Activated B cell treated with CpG ODN at 0.5 μM for 24 hours (primary cell): ENCODE measurements around the gene GALM. TPM values are rescaled to one million over a fixed set of nuclear protein-coding genes. Genes with fewer than 3 reads are reported as not detected.
"Not testable (repeated sequence)": the region's sequence is repeated elsewhere in the genome, so short reads cannot be mapped to it uniquely, and the experiment has no call there.

Experiments
- ATAC-seq: fragments of 200-7000 bp; cut with Tn5 transposase; one replicate; pipeline ENCODE4 v1.10.0; 2021; ENCODE audit warnings: low read depth, mild to moderate bottlenecking, moderate library complexity
- CTCF ChIA-PET: fragments of 350-600 bp; sonication (Branson Sonifier 250); formaldehyde crosslinking; loops from one replicate; lab custom pipeline; 2021; ENCODE audit warnings: antibody characterized with exemption; lab: Charles Lee
- POLR2A ChIA-PET: fragments of 350-600 bp; sonication (Branson Sonifier 250); formaldehyde crosslinking; loops from one replicate; lab custom pipeline; 2021; ENCODE audit warnings: antibody characterized with exemption; lab: Charles Lee
- DNase-seq: peaks from one replicate; pipeline ENCODE4 v3.0.0; 2022
- H3K27ac Mint-ChIP-seq: one replicate; pipeline ENCODE4 v1.8.0; 2020; ENCODE audit warnings: mixed read lengths
- H3K27me3 Mint-ChIP-seq: one replicate; pipeline ENCODE4 v1.8.0; 2021; ENCODE audit warnings: mixed read lengths
- H3K36me3 Mint-ChIP-seq: one replicate; pipeline ENCODE4 v1.8.0; 2021; ENCODE audit warnings: low read depth, mixed read lengths
- H3K4me1 Mint-ChIP-seq: one replicate; pipeline ENCODE4 v1.8.0; 2021; ENCODE audit warnings: mixed read lengths
- H3K4me3 Mint-ChIP-seq: one replicate; pipeline ENCODE4 v1.8.0; 2020; ENCODE audit warnings: mild to moderate bottlenecking, mixed read lengths
- H3K9me3 Mint-ChIP-seq: one replicate; pipeline ENCODE4 v1.8.0; 2020; ENCODE audit warnings: mixed read lengths
- intact Hi-C: fragments of 100-400 bp; cut with micrococcal nuclease; formaldehyde crosslinking; loops from one replicate; pipeline ENCODE4 v1.15.1; 2024
- total RNA-seq: library from RNA; stranded (reverse); gene quantifications from 2 replicates; pipeline ENCODE4 v1.2.3, GENCODE V29; 2022
- TF ChIP-seq, protein P1 (sequence below): fragments of 200-600 bp; IDR thresholded peaks from one replicate; pipeline ENCODE4 v1.8.0; 2022; ENCODE audit warnings: antibody characterized with exemption, mild to moderate bottlenecking

GALM gene
- total RNA-seq, 1 donor from 2014 or later: 5.4 TPM

DNA sequence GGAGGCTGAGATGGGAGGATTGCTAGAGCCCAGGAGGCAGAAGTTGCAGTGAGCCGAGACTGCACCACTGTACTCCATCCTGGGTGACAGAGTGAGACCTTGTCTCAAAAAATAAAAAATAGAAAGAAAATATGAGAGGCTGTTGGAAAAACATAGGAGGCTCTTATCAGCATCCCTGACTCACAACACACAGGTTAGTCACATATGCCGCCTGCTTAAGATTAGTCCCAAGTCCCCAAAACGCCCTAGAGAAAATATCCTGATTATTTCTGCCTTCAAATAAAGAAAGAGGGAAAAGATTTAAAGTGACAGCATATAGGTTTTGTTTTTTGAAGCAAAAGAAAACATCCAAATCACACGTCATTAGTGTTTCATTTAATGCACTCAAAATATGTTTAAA, 29.8 kb upstream of the GALM start:
- ChIA-PET CTCF (no interaction called here), POLR2A (no interaction called here)
- Mint-ChIP-seq H3K9me3 (no peaks in the 10 kb centered on the region), H3K4me3 (no peak overlapping the region), H3K27ac (no peak overlapping the region), H3K36me3 (no peaks in the 10 kb centered on the region), H3K4me1 (peaks cover 10% of the 10 kb centered on the region), H3K27me3 (peaks cover 9% of the 10 kb centered on the region)
- ATAC-seq (no peak), DNase-seq (no peak)
- TF ChIP-seq, protein P1, sequence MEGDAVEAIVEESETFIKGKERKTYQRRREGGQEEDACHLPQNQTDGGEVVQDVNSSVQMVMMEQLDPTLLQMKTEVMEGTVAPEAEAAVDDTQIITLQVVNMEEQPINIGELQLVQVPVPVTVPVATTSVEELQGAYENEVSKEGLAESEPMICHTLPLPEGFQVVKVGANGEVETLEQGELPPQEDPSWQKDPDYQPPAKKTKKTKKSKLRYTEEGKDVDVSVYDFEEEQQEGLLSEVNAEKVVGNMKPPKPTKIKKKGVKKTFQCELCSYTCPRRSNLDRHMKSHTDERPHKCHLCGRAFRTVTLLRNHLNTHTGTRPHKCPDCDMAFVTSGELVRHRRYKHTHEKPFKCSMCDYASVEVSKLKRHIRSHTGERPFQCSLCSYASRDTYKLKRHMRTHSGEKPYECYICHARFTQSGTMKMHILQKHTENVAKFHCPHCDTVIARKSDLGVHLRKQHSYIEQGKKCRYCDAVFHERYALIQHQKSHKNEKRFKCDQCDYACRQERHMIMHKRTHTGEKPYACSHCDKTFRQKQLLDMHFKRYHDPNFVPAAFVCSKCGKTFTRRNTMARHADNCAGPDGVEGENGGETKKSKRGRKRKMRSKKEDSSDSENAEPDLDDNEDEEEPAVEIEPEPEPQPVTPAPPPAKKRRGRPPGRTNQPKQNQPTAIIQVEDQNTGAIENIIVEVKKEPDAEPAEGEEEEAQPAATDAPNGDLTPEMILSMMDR: no peak
- intact Hi-C loops: no loop called here

DNA sequence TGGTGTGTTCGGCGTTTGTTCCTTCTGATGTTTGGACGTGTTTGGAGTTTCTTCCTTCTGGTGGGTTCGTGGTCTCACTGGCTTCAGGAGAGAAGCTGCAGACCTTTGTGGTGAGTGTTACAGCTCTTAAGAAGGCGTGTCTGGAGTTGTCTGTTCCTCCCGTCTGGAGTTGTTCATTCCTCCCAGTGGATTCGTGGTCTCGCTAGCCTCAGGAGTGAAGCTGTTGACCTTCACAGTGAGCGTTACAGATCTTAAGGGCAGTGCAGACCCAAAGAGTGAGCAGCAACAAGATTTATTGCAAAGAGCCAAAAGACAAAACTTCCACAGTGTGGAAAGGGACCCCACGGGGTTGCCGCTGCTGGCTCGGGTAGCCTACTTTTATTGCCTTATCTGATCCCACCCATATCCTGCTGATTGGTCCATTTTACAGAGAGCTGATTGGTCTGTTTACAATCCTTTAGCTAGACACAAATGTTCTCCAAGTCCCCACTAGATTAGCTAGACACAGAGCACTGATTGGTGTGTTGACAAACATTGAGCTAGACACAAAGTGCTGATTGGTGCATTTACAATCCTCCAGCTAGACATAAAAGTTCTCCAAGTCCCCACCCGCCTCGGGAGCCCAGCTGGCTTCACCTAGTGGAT, 23.4 kb upstream of the GALM start:
- H3K9me3 Mint-ChIP-seq, H3K27me3 Mint-ChIP-seq, ATAC-seq, H3K27ac Mint-ChIP-seq, H3K36me3 Mint-ChIP-seq, CTCF ChIA-PET, POLR2A ChIA-PET, DNase-seq, H3K4me3 Mint-ChIP-seq, intact Hi-C loops, H3K4me1 Mint-ChIP-seq: not testable (repeated sequence)

DNA sequence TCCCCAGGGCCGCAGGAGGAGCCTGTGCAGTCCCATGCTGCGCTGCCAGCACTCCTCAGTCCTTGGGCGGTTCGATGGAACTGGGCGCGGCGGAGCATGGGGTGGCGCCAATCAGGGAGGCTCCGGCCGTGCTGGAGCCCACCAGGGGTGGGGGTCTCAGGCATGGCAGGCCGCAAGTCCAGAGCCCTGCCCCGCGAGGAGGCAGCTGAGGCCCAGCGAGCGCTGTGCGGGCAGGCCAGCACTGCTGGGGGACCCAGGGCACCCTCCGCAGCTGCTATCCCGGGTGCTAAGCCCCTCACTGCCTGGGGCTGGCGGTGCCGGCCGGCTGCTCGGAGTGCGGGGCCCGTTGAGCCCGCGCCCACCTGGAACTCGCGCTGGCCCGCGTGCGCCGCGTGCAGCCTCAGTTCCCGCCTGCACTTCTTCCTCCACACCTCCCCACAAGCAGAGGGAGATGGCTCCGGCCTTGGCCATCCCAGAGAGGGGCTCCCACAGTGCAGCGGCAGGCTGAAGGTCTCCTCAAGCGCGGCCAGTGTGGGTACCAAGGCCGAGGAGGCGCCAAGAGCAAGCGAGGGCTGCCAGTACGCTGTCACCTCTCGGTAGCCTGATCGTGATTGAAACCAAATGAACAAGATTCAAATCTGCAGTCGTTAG, 22.8 kb upstream of the GALM start:
- Mint-ChIP-seq H3K4me1 (peaks cover 5% of the 10 kb centered on the region), H3K9me3 (no peaks in the 10 kb centered on the region), H3K36me3 (no peaks in the 10 kb centered on the region), H3K27ac (no peak overlapping the region), H3K4me3 (no peak overlapping the region), H3K27me3 (peaks cover 2% of the 10 kb centered on the region)
- intact Hi-C loops: no loop called here
- no peak for ATAC-seq
- DNase-seq: no peak
- CTCF ChIA-PET: no interaction called here
- TF ChIP-seq, protein P1: no peak
- POLR2A ChIA-PET: no interaction called here

DNA sequence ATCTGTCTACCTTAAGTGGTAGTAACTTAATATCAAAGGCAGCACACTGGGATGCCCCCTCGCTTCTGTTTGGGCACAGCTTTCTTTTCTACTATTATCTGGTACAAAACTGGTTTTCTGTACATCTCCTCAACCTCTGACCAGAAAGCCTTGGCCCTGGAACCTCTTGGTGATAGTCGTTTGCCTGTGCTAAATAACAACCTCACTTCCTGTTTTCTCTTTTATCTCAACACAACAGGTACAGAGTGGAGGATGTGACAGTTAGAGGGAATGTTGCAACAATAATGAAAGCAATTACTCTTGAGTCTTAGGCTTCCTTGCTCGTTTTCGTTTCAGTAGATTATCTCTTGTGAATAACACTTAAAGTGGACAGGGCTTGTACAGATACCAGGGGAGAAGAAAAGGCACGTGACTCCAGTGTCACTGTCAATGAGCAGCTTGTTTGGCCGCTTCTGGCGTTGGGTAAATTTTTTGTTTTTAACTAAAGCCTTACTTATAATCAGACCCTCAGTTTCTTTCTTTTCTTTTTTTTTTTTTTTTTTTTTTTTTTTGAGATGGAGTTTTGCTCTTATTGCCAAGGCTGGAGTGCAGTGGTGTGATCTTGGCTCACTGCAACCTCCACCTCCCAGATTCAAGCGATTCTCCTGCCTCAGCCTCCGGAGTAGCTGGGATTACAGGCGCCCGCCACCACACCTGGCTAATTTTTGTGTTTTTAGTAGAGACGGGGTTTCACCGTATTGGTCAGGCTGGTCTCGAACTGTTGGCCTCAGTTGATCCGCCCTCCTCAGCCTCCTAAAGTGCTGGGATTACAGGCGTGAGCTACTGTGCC, 22.0 kb upstream of the GALM start:
- H3K9me3 Mint-ChIP-seq, intact Hi-C loops, DNase-seq, ATAC-seq, H3K36me3 Mint-ChIP-seq, POLR2A ChIA-PET, H3K4me3 Mint-ChIP-seq, H3K27me3 Mint-ChIP-seq, CTCF ChIA-PET, H3K4me1 Mint-ChIP-seq, H3K27ac Mint-ChIP-seq: not testable (repeated sequence)

DNA sequence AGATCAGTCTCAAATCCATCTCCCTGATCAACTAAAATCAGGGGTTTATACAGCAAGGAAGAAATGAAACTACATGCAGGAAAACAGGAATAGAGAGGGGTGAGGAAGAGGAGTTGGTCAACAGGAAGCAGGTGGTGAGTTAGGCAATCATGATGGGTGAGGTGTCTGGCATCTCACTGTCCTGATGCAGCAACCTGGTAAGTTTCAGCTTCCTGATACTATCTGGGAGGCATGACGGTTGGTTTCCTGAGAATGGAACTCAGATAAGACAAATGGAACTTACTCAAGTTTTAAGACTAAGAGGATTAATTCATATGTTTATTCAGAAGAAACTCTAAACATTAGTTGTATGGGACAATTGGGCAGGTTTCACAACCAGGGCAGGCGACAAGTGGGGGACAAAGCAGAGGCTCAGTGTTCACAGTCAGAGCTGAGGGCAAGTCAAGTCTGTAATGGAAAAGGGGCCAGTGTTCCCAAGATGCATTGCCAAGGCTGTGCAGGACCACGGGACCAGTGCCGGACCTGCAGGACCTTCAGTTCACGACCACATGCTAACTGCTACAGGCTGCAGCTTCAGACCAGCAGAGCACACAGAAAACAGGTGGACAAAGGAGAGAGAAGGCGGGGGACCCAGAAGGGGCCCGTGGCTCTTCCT, 17.7 kb upstream of the GALM start:
- ATAC-seq (no peak), DNase-seq (no peak)
- POLR2A ChIA-PET: no interaction called here
- Mint-ChIP-seq H3K27ac (no peak overlapping the region), H3K27me3 (peaks cover 3% of the 10 kb centered on the region), H3K9me3 (no peaks in the 10 kb centered on the region), H3K4me1 (peaks cover 14% of the 10 kb centered on the region), H3K4me3 (no peak overlapping the region), H3K36me3 (no peaks in the 10 kb centered on the region)
- intact Hi-C loops: no loop called here
- TF ChIP-seq, protein P1: no peak
- CTCF ChIA-PET: no interaction called here
